Neural crest cell (in vitro differentiated cells): ENCODE measurements around the gene TMEM242. TPM values are rescaled to one million over a fixed set of nuclear protein-coding genes. Genes with fewer than 3 reads are reported as not detected.
"Not testable (repeated sequence)": the region's sequence is repeated elsewhere in the genome, so short reads cannot be mapped to it uniquely, and the experiment has no call there.

ENCODE experiments used
- DNase-seq: peaks from one replicate; pipeline ENCODE4 v3.0.0; 2021; ENCODE audit warnings: low read depth, mixed read lengths, low spot score
- H3K27ac Mint-ChIP-seq: one replicate; pipeline ENCODE4 v1.8.0; 2021; ENCODE audit warnings: mild to moderate bottlenecking, mixed read lengths; ENCODE audit not compliant: unreplicated experiment
- H3K27me3 Mint-ChIP-seq: 2 replicates; pipeline ENCODE4 v1.8.0; 2021; ENCODE audit warnings: low read depth, mild to moderate bottlenecking, mixed read lengths
- H3K36me3 Mint-ChIP-seq: 2 replicates; pipeline ENCODE4 v1.8.0; 2021; ENCODE audit warnings: low read depth, mild to moderate bottlenecking, mixed read lengths
- H3K4me1 Mint-ChIP-seq: 2 replicates; pipeline ENCODE4 v1.8.0; 2021; ENCODE audit warnings: mixed read lengths
- H3K4me3 Mint-ChIP-seq: one replicate; pipeline ENCODE4 v1.8.0; 2021; ENCODE audit warnings: mild to moderate bottlenecking, mixed read lengths
- H3K9me3 Mint-ChIP-seq: 2 replicates; pipeline ENCODE4 v1.8.0; 2021; ENCODE audit warnings: mixed read lengths
- total RNA-seq: library from RNA; stranded (reverse); gene quantifications from 2 replicates; pipeline ENCODE4 v1.2.1, GENCODE V29; 2021
- TF ChIP-seq, protein P1 (sequence below): fragments of 200-600 bp; sonication (generic); conservative IDR thresholded peaks from 2 replicates; pipeline ENCODE4 v1.5.0; 2021; ENCODE audit warnings: antibody characterized with exemption, mild to moderate bottlenecking

The TMEM242 gene
- total RNA-seq, 1 donor from 2014 or later, result 11.3 TPM

DNA sequence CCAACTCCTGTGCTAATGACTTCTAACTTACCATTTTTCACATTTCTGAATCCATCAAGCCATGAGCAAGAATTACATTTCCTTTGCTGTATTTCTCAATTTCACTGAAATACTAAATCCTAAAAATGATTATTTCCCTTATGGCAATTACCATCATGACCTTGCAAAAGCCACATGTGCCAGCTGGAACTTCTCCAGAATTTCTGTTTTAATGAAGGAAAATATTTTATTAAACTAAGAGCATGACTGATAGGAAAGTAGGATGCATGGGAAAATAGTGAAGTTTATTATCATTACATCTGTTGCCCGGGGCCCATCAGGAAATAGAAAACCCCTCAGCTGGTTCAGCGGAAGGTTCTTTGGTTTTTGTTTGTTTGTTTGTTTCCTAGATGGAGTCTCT is 14.4 kb upstream of the TMEM242 start:
- peaks cover 8% of the 10 kb centered on the region for H3K4me1 Mint-ChIP-seq
- H3K4me3 Mint-ChIP-seq, result no peak overlapping the region
- no peaks in the 10 kb centered on the region for H3K36me3 Mint-ChIP-seq
- no peaks in the 10 kb centered on the region for H3K9me3 Mint-ChIP-seq
- no peak overlapping the region for H3K27ac Mint-ChIP-seq
- TF ChIP-seq, protein P1, sequence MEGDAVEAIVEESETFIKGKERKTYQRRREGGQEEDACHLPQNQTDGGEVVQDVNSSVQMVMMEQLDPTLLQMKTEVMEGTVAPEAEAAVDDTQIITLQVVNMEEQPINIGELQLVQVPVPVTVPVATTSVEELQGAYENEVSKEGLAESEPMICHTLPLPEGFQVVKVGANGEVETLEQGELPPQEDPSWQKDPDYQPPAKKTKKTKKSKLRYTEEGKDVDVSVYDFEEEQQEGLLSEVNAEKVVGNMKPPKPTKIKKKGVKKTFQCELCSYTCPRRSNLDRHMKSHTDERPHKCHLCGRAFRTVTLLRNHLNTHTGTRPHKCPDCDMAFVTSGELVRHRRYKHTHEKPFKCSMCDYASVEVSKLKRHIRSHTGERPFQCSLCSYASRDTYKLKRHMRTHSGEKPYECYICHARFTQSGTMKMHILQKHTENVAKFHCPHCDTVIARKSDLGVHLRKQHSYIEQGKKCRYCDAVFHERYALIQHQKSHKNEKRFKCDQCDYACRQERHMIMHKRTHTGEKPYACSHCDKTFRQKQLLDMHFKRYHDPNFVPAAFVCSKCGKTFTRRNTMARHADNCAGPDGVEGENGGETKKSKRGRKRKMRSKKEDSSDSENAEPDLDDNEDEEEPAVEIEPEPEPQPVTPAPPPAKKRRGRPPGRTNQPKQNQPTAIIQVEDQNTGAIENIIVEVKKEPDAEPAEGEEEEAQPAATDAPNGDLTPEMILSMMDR, result no peak
- H3K27me3 Mint-ChIP-seq, result peaks cover 17% of the 10 kb centered on the region
- no peak for DNase-seq

DNA sequence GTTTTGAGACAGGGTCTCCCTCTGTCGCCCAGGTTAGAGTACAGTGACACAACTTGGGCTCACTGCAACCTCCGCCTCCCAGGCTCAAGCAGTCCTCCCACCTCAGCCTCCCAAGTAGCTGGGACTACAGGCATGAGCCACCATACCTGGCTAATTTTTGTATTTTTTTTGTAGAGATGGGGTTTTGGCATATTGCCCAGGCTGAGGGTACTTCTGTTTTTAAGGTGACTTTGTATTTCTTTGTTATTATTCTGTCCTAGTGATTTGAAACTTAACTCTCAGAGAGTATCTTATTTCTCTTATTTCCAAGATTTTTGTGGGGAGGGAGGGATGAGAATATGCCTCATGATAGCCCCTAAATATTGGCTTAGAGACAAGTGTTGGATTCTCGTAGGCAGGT is 14.0 kb upstream of the TMEM242 start:
- H3K36me3 Mint-ChIP-seq, H3K9me3 Mint-ChIP-seq, H3K4me3 Mint-ChIP-seq, H3K27ac Mint-ChIP-seq, DNase-seq: not testable (repeated sequence)
- Mint-ChIP-seq H3K27me3 (peaks cover 15% of the 10 kb centered on the region), H3K4me1 (peaks cover 11% of the 10 kb centered on the region)

DNA sequence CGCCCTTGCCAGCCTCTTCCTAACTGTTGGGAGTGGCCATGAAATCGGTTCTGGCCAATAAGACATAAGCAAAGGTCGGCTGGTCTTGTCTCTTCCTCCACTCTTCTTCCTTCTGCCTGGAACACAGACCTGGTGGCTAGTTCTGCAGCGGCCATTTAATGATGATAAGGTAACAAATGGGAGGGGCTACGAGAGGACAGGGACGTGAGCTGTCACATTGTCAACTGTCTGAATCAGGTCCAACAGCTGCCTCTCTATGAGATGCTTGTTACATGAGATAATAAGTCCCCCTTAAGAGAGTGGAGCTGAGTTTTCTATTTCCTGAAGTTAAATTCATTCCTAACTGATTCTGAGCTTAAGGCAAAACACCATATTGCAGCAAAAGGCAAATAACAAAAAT is 12.5 kb upstream of the TMEM242 start:
- Mint-ChIP-seq H3K36me3 (no peaks in the 10 kb centered on the region), H3K27ac (no peak overlapping the region), H3K4me3 (no peak overlapping the region), H3K9me3 (no peaks in the 10 kb centered on the region), H3K27me3 (peaks cover 3% of the 10 kb centered on the region), H3K4me1 (peaks cover 11% of the 10 kb centered on the region)
- TF ChIP-seq, protein P1, result no peak
- no peak for DNase-seq

DNA sequence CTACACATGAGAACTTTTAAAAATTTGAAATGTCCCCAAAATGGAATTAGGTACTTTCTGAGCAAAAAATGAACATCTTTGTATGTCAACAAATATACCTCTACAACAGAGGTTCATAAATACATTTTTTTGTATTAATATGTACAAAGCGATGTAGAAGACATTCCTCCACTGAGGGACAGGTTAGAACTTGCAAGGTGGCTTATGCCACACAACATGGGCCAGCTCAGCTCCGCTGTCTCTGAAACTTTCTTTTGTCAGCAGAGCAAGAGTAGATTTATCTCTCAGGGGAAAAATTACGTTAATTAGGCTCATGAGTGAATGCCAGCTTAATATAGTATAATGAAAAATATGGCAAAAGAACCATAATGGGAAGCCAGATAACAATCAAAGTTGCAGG is 10.6 kb upstream of the TMEM242 start:
- no peak for DNase-seq
- H3K27me3 Mint-ChIP-seq, result no peaks in the 10 kb centered on the region
- H3K9me3 Mint-ChIP-seq, result no peaks in the 10 kb centered on the region
- no peaks in the 10 kb centered on the region for H3K36me3 Mint-ChIP-seq
- H3K4me1 Mint-ChIP-seq, result peaks cover 11% of the 10 kb centered on the region
- TF ChIP-seq, protein P1, result no peak
- no peak overlapping the region for H3K4me3 Mint-ChIP-seq
- H3K27ac Mint-ChIP-seq, result no peak overlapping the region

DNA sequence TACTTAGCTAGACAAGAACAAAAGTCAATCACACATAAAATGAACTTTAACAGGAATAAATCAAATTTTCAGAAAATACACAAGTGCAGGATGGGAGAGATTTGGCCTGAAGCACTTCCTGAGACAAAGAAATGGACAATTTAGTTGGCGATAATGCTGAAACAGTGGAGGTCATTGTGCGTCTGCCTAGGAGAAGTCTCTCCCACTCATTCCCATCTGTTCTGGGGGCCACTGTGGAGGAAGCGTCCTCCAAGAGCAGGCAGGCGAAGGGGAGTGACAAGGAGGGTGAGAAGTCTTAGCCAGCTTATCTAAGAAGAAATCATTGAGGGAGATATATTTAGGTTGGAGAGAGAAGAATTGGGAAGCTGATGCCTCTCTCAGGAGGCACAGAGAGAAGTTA is 10.2 kb upstream of the TMEM242 start:
- peak overlapping the region; percentile 35 for H3K4me3 Mint-ChIP-seq
- peaks cover 3% of the 10 kb centered on the region for H3K27me3 Mint-ChIP-seq
- no peaks in the 10 kb centered on the region for H3K9me3 Mint-ChIP-seq
- H3K27ac Mint-ChIP-seq, result peak overlapping the region; percentile 84
- H3K36me3 Mint-ChIP-seq, result no peaks in the 10 kb centered on the region
- DNase-seq, result no peak
- TF ChIP-seq, protein P1, result no peak
- peaks cover 11% of the 10 kb centered on the region for H3K4me1 Mint-ChIP-seq

DNA sequence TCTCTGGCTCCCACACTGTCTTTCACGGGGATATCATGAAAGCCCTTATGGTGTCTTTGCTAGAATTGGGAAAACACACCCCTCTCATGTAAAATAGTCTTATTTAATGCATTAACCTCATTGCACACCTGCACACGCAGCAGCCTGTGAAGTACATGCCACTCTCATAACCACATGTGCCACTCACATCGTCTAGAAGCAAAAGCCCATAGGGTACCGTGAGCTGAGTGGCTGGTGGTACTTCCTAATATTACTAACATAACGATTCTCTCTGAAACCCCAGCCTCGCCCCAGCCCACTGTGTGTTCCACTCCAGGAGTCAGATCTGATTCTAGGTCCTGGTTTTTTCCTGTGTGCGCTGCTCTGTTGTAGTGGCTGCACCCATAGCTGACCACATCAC is 9.5 kb upstream of the TMEM242 start:
- H3K9me3 Mint-ChIP-seq, result no peaks in the 10 kb centered on the region
- no peak overlapping the region for H3K27ac Mint-ChIP-seq

More for the DNA sequence above, 9.5 kb upstream of the TMEM242 start:
- Mint-ChIP-seq H3K4me3 (no peak overlapping the region), H3K36me3 (no peaks in the 10 kb centered on the region), H3K27me3 (peaks cover 7% of the 10 kb centered on the region), H3K4me1 (peaks cover 11% of the 10 kb centered on the region)
- no peak for DNase-seq
- TF ChIP-seq, protein P1, result no peak
